Cerebellar nuclear complex (tissue), 1 donor: Measurements from ENCODE around the gene HNRNPM.
"Not testable (repeated sequence)": the region's sequence is repeated elsewhere in the genome, so short reads cannot be mapped to it uniquely, and the experiment has no call there.

Experiments used
- DNase-seq, 2 experiments: peaks; one replicate each; lab custom pipeline; 2025; lab: John Stamatoyannopoulos, UW

The HNRNPM gene

GRCh38 chr19:8513036-8513686 is 68.4 kb downstream of the HNRNPM start:
- DNase-seq: no peak

DNA sequence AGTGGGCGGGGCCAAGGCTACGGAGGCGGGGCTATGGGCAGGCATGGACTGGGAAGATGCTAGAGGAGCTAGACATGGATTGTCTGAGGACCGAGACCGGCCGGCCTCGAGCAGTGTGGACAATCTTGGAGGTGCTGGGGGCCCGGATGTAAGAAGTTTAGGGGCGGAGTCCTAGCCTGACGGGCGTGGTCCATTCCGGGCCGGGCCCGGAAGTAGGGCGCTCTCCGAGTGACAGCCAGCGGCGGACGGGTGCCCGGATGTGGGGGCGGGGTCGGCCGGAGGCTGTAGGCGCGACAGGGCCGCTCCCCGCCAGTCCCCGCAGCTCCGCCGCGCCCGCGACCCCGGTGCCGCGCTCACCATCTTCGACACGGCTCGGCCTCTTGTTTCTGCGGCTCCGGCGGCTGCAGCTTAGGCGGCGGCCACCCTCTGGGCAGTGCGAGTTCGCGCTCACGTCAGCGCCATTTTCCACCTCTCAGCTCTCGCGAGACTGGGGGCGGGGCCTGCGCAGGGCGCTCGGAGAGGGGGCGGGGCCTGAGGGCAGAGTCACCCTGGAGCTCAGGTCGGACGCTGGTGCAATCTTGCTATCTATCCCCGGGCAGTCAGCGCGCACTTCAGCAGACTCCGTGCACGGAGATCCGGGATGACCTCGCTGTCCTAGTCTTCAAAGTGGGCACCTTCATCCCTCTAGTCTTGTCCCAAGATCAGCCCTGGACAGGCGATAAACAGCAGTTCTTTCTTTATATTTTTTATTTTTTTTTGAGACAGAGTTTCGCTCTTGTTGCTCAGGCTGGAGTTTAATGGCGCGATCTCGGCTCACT is 69.1 kb downstream of the HNRNPM start, which contains the start of gene ZNF414:
ZNF414 (minus strand) TSS at position 481 of the 818 bp plus-strand sequence; CDS start at position 360, 121 bp downstream.
- DNase-seq: peak; percentile 41 to 74

- DNase-seq: not testable (repeated sequence)
These were observed 69.8 kb downstream of the HNRNPM start for GRCh38 chr19:8514505-8515009.

- no peak for DNase-seq
These were observed 70.5 kb downstream of the HNRNPM start for GRCh38 chr19:8515317-8515716.

DNA sequence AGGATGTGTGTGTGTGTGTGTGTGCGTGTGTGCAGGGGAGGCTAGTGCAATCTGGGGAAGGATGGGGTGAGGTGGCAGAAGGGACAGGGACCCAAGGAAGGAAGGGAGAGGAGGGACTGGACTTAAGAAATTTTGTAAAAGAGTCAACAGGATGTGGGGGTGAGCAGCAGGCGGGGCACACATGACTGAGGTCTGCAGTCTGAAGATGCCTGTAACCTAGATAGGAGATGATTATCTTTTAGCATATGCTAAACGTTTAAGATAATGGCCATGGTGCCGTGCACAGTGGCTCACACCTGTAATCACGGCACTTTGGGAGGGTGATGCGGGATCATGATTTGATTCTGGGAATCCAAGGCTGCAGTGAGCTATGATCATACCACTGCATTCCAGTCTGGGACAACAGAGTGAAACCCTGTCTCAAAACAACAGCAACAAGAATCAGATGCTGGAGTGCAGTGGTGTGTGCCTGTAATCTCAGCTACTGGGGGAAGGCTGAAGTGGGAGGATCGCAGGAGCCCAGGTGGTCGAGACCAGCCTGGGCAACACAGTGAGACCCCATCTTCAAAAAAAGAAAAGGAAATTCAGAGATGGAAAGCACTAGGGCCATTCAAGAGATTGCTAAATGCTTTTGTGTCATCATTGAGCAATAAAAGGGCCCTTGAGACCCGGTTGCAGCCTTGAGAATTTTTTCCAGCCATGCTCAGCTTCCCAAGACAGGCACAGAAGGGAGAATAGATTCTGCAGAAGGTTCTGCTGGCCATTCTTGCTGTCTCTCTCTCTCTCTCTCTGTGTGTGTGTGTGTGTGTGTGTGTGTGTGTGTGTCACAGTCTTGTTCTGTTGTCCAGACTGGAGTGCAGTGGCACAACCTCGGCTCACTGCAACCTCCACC is 73.0 kb downstream of the HNRNPM start:
- no peak for DNase-seq

GRCh38 chr19:8518536-8518935 is 73.8 kb downstream of the HNRNPM start:
- no peak for DNase-seq

DNA sequence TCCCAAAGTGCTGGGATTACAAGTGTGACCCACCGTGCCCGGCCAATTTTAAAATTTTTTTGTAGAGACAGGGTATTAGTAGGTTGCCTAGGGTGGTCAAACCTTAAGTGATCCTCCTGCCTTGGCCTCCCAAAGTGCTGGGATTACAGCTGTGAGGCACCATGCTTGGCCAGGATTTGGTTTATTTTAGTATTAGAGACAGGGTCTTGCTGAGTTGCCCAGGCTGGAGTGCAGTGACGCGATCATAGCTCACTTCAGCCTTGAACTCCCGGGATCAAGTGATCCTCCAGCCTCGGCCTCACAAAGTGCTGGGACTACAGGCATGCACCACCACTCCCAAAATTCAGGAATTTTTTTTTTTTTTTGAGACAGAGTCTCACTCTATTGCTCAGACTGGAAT is 74.6 kb downstream of the HNRNPM start:
- DNase-seq: no peak

- DNase-seq: no peak
These were observed 80.6 kb downstream of the HNRNPM start for GRCh38 chr19:8525401-8525684.

GRCh38 chr19:8526345-8527091 is 81.7 kb downstream of the HNRNPM start:
- DNase-seq: no peak

DNA sequence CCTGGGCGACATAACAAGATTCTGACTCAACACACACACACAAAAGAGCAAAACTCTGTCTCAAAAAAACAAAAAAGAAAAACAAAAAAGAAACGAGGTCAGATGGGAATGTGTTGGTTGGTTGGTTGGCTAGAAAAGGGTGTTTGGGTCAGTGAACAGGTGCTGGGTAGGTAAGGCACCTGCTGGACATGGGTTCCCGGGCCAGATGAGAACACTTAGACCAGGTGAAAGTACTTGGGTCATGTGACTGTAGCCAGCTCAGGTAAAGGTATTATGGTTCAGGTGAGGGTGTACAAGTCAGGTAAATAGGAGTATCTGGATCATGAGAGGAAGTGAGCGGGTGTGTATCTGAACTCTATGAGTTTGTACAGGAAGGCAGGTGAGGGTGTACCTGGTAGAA is 83.7 kb downstream of the HNRNPM start:
- DNase-seq: no peak

DNA sequence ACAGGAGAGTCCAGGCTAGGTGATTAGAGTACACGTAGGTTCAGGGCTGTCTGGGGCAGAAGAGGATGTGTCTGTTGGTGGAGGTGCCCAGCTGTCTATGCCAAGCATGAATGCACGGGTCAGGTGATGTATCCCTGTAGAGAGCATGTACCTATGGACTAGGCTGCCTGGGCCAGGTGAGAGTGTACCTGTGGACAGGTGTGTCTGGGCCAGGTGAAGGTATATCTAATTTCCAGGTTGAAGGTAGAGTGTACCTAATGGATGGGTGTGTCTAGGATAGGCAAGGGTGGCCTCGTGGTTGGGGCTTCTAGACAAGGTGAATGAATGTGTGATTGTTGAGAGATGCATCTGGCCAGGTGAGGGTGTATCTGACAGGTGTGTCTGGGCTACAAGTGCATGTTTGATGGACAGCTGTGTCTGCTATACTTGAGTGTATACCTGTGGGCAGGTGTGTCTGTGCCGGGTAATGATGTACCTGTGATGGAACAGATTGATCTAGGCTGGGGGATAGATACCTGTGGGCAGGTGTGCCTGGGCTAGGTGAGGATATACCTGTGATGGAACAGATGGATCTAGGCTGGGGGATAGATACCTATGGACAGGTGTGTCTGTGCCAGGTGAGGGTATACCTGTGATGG is 84.7 kb downstream of the HNRNPM start:
- DNase-seq: no peak

- DNase-seq: no peak
These were observed 85.4 kb downstream of the HNRNPM start for GRCh38 chr19:8530061-8530679.

DNA sequence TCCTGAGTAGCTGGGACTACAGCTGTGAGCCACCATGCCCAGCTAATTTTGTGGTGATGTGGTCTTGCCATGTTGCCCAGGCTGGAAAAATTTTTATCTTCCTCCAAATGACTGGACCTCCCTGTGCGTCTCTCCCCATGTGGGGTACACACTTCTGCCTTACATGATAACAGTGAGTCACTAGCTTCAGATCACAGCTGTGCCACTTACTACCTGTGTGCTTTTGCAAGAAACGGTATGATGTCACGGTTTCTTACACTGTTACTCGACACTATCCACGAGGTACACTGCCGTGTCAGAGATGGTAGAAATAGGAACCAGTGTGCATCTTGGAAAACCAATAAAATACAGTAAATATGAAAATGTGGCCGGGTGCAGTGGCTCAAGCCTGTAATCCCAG is 86.7 kb downstream of the HNRNPM start:
- no peak for DNase-seq

DNA sequence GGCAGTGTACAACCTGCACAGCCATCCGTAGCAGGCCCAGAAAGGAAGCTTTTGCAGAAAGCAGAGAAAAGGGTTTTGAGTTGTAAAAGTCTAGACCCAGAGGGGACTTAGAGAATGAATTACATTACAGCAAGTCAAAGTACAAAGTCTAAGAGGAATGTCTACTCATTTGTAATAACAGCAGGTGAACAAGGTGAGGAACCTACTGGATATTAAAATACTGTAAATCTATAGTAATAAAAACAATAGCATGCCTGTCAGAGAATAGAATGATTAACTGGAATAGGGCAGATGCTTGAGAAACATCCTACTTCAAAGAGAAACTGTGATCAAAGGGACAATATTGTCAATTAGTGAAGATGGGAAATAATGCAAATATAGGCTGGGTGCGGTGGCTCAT is 87.5 kb downstream of the HNRNPM start:
- DNase-seq: no peak

GRCh38 chr19:8536282-8536681 is 91.5 kb downstream of the HNRNPM start:
- DNase-seq: no peak

DNA sequence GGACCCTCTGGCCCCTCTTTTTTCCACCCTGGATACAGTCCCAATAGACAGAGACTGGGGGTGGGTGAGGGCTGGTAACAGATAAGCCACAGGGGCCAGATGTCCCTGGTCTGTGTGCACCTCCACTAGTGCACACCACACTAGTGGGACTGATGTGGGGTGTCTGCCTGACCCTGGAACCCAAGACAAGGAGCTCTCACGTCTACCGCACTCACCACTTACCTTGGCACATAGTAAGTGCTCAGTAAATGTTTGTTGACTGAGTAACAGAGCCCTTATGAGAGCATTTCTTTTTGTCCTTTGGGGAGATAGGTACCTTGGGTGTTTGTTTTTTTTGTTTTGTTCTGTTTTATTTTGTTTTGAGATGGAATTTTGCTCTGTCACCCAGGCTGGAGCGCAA is 92.3 kb downstream of the HNRNPM start:
- DNase-seq: no peak
